Stromal cell of bone marrow (primary cell): Measurements from ENCODE around the gene MYCN.
"Not testable (repeated sequence)": the region's sequence is repeated elsewhere in the genome, so short reads cannot be mapped to it uniquely, and the experiment has no call there.

Source experiments
- DNase-seq: peaks from one replicate; pipeline ENCODE4 v3.0.0-alpha.2; 2012; ENCODE audit warnings: low read depth

MYCN gene

GRCh38 chr2:15907461-15908324, 32.7 kb upstream of the MYCN start:
- no peak for DNase-seq

DNA sequence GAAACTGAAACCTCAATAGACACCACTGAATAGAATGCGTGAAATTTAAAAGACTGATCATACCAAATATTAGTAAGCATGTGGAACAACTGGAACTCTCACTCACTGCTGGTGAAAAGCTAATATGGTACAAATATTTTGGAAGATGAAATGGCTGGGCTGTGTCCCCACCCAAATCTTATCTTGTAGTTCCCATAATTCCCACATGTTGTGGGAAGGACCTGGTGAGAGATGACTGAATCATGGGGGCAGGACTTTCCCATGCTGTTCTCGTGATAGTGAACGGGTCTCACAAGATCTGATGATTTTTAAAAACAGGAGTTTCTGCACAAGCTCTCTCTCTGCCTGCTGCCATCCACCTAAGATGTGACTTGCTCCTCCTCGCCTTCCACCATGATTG, 32.0 kb upstream of the MYCN start:
- no peak for DNase-seq

GRCh38 chr2:15909157-15909556, 31.2 kb upstream of the MYCN start:
- no peak for DNase-seq

DNA sequence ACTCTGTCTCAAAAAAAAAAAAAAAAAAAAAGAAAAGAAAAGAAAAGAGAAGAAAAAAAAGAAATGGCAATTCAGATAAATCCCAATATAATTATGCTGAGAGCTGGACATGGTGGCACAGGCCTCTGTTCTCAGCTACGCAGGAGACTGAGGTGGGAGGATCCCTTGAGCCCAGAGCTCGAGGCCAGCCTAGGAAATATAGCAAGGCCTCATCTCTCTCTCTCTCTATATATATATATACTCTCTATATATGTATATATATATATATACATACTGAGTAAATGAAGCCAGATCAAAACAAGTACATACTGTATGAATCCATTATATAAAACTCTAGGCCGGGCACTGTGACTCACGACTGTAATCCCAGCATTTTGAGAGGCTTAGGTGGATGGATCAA, 30.6 kb upstream of the MYCN start:
- no peak for DNase-seq

DNA sequence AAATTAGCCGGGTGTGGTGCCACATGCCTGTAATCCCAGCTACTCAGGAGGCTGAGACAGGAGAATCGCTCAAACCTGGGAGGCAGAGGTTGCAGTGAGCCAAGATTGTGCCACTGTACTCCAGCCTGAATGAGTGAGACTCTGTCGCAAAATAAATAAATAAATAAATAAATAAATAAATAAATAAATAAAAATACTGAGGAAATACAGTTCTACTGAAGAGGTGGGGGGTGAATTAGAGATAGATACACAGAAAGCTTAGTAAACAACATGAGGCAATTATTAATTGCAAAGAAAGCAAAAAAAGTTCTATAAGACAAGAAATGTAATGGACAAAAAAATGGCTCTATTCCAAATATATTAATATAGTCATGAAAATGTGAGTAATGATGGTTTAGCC, 29.1 kb upstream of the MYCN start:
- not testable (repeated sequence) for DNase-seq

- DNase-seq, result no peak
Measured at GRCh38 chr2:15911686-15912085, 28.7 kb upstream of the MYCN start.

- peak; percentile 3 for DNase-seq
Measured at GRCh38 chr2:15912203-15912602, 28.1 kb upstream of the MYCN start.

GRCh38 chr2:15913146-15913545, 27.2 kb upstream of the MYCN start:
- no peak for DNase-seq

- DNase-seq, result no peak
Measured at GRCh38 chr2:15914596-15915385, 25.6 kb upstream of the MYCN start.

DNA sequence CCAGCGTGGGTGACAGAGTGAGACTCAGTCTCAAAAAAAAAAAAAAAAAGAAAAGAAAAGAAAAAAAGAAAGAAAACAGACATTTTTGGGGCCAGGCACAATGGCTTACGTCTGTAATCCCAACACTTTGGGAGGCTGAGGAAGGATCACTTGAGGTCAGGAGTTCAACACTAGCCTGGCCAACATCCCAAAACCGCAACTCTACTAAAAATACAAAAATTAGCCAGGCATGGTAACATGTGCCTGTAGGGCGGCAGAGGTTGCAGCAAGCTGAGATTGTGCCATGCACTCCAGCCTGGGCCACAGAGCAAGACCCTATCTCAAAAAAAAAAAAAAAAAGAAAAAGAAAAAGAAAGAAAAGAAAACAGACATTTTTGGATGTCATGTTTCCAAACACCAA, 24.8 kb upstream of the MYCN start:
- DNase-seq, result not testable (repeated sequence)

DNA sequence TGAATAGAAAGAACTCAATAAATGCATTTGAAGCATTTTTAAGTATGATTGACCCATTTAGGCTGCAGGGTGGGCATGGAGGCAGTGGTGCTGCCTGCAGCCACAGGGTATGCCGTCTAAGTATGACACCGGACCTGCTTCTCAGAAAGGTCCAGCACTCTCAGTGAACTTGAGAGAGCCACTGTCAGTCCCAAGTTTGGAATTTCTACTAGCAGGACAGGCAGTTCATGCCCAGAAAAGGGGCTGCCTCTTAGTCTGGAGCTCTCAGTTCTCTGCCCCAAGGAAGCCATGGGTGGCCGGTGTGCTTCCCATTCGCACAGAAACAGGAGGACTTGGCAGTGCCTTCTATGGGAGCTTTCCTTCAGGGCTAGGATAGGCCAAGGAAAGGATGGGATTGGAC, 24.0 kb upstream of the MYCN start:
- DNase-seq, result no peak

GRCh38 chr2:15918761-15919356, 21.5 kb upstream of the MYCN start:
- no peak for DNase-seq

DNA sequence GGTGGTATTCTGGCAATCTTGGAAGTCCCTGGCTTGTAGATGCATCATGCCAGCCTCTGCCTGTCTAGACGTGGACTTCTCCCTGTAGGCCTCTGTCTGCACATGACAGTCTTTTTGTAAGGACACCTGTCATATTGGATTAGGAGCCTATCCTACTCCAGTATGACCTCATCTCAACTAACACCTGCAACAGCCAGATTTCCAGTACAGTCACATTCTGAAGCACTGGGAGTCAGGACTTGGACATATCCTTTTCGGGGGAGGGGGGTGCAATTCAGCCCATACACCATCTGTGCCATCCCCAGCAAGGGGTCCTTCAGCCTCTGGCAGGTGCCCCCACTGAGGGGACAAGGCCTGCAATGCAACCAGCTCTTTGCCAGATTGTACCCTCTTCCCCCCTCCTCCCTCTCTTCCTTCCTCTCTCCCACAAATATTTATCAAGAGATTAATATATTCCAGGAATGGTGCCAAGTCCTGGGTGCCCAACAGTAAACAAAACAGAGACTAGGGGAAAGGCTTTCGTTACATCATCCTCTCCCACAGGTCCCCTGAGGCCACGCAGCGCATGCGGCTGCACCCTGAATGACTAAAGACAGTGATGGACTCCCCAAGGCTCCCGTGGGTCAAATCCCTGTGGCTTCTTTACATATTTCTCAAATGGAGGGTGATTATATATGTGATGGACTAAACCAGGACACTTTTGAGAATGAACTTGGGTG, 20.5 kb upstream of the MYCN start:
- DNase-seq, result no peak

DNA sequence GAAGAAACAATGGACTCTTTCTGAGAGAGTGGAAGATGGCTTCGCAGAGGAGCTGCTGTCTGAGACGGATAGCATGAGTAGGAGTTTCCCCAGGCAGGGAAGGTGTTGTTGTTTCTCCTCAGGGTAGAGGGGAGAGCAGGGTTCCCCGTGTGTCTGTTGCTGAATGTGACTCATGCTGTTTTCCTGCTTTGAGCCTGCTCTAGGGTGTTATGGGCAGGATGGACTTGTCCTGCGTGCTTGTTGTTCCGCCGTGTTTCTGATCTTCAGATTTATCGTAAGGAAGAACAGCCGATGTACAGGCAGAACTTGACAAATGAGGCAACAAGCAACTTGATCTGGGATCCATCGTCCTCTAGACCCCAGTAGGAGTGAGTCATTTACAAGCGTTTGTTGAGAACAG, 19.7 kb upstream of the MYCN start:
- DNase-seq, result no peak

DNA sequence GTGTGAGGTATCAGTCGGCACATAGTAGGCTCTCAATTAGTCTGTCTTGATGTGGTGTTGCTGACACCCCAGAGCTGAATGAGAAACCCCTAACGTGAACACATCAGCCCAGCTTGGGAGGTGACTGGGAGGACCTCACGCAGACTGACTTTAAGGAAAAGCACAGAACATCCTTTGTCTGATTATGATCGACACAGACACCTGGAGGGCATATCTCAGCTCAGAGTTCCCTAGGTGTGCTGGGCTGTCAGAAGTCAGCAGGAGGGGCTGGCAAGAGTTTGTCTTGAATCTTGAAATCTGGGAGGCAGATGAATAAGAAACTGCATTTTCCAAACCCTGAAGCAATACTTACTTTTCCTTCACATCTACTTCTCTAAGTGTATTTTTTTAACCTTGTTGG, 16.8 kb upstream of the MYCN start:
- DNase-seq, result no peak

GRCh38 chr2:15925819-15926218, 14.5 kb upstream of the MYCN start:
- DNase-seq, result no peak

GRCh38 chr2:15926252-15926651, 14.1 kb upstream of the MYCN start:
- no peak for DNase-seq

DNA sequence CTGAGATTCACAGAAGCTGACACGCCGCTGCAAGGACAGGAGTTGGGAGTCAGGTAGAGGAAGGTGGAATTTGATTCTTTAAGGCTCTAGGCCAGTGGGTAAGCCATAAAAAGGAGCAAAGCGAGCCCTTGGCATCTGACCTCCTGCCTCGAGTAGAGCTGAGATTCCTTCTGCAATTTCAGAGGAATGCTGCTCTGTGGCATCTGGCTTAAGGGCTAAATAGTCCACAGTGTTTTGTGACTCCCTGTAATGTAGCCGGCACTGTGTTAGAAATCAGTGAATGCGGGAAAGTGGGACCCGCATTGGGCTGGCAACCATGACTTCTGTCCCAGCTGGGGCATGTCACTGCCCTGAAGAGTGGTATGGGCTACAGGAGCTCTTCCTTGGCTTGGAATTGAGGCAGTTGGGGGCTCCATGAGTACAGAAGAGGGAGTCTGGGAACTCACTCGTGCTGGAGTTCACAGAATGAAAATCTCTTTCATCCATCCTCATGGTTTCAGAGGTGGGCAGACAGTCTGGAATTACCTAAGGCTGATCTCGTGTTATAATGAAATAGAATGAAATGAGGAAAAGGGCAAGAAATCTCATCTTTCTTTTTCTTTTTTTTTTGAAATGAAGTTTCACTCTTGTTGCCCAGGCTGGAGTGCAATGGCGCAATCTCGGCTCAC, 12.7 kb upstream of the MYCN start:
- DNase-seq, result no peak

- DNase-seq, result not testable (repeated sequence)
Measured at GRCh38 chr2:15929008-15929407, 11.3 kb upstream of the MYCN start.

DNA sequence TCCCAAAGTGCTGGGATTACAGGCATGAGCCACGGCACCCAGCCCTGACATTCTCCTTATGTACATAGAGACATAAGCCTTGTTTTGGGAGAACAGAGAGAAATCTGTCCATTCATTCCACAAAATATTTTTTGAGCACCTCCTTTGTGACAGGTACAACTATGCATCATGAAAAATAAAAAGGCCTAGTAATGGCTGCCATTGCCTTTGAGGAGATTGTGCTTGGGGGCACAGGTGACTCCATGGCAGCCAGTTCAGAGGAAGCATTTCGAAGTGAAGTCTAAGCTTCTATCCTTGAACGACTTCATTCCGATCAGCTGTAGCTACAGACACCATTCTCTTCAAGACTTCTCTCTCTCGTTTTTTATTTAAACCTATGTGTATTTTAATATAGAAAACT, 10.5 kb upstream of the MYCN start:
- DNase-seq, result no peak

DNA sequence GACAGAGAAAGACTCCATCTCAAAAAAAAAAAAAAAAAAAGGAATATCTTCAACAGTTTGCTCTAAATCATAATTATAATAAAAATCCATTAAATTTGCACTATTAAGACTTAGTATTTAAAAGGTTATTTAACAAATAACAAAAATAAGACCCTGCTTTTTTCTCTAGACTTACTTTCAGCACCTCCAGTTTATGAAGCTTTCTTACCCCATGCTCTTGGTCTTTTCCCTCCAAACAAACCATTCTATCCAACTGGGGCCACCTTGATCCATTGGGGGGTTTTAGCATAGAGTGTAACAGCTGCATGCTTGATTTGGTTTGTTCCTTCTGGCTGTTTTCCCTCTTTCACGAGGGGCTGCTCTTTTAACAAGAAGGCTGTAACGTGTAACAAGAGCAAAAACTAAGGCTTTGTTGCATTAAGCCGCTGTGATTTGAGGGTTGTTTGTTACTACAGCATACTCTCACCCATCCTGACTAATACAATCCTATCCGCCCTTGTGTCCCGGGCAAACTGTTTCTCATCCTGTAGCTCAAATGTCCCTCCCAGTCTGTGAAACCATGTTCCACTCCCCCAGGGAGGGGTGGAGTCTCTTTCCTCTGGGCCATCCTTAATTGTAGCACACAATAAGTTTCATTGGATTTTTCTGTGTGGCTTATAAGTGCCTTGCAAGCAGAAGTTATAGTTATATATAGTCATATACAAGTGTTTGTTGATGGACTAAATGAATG, 9.6 kb upstream of the MYCN start:
- no peak for DNase-seq
